SW480 (cell line): ENCODE data around the gene CDH5.
A peak's percentile ranks its signal among the peaks of the same experiment; 100 is the strongest.

Experiments
- DNase-seq: peaks from one replicate; pipeline ENCODE4 v3.0.0-alpha.2; 2016; ENCODE audit warnings: low spot score

Gene CDH5

GRCh38 chr16:66390346-66391108, 24.0 kb downstream of the CDH5 start:
- no peak for DNase-seq

GRCh38 chr16:66391726-66392670, 25.5 kb downstream of the CDH5 start:
- no peak for DNase-seq

- no peak for DNase-seq
Observed at GRCh38 chr16:66395806-66396555, 29.5 kb downstream of the CDH5 start.

- DNase-seq: no peak
Observed at GRCh38 chr16:66397736-66398433, 31.4 kb downstream of the CDH5 start.

- DNase-seq: no peak
Observed at GRCh38 chr16:66399031-66399430, 32.5 kb downstream of the CDH5 start.

- no peak for DNase-seq
Observed at GRCh38 chr16:66399930-66400329, 33.4 kb downstream of the CDH5 start.

GRCh38 chr16:66400503-66401380, 34.3 kb downstream of the CDH5 start:
- DNase-seq: no peak

GRCh38 chr16:66401610-66402009, 35.1 kb downstream of the CDH5 start:
- no peak for DNase-seq

GRCh38 chr16:66402166-66402565, 35.7 kb downstream of the CDH5 start:
- DNase-seq: no peak

- DNase-seq: no peak
Observed at GRCh38 chr16:66402591-66403230, 36.2 kb downstream of the CDH5 start.

GRCh38 chr16:66403531-66404145, 37.1 kb downstream of the CDH5 start:
- no peak for DNase-seq

GRCh38 chr16:66405057-66405783, 38.7 kb downstream of the CDH5 start:
- no peak for DNase-seq

- DNase-seq: peak; percentile 62
Observed at GRCh38 chr16:66406534-66407221, 40.2 kb downstream of the CDH5 start.

GRCh38 chr16:66408163-66409048, 41.9 kb downstream of the CDH5 start:
- DNase-seq: peak; percentile 47

- DNase-seq: peak; percentile 49
Observed at GRCh38 chr16:66409156-66409555, 42.7 kb downstream of the CDH5 start.

- no peak for DNase-seq
Observed at GRCh38 chr16:66412182-66412581, 45.7 kb downstream of the CDH5 start.

GRCh38 chr16:66414891-66415290, 48.4 kb downstream of the CDH5 start:
- DNase-seq: no peak
